Measurements from ENCODE around the gene FAM13A. TPM values are rescaled to one million over a fixed set of nuclear protein-coding genes. Genes with fewer than 3 reads are reported as not detected.

The FAM13A gene
- total RNA-seq, 2 experiments from 2014 or later: 9.6 to 10.2 TPM

- no peaks in the 10 kb centered on the region for H3K9me3 Mint-ChIP-seq
- ChIA-PET CTCF (no interaction called here), POLR2A (no interaction called here)
- no peaks in the 10 kb centered on the region for H3K27me3 Mint-ChIP-seq
- no peak for TF ChIP-seq CTCF (IDR thresholded peaks at IDR 0.05)
- Histone ChIP-seq H3K9me3 (ENCODE audit: control insufficient read depth in 1 of 2, insufficient read depth in 1 of 2, low read length in 2 of 2) (no peaks in the 10 kb centered on the region), H3K4me1 (ENCODE audit: insufficient read depth, low read length) (no peaks in the 10 kb centered on the region), H3K27me3 (ENCODE audit: control insufficient read depth in 1 of 2, insufficient read depth in 2 of 2, low read length in 2 of 2) (no peaks in the 10 kb centered on the region), H3K27ac (ENCODE audit: low read depth in 1 of 2, low read length in 2 of 2) (no peak overlapping the region), H3K36me3 (ENCODE audit: insufficient read depth, low read length) (peaks cover 3% of the 10 kb centered on the region), H3K4me3 (ENCODE audit: low read length) (no peak overlapping the region)
- no peaks in the 10 kb centered on the region for H3K4me1 Mint-ChIP-seq (ENCODE audit: low read depth)
- ATAC-seq (ENCODE audit: poor library complexity): no peak
- no peak overlapping the region for H3K27ac Mint-ChIP-seq
- intact Hi-C loops (cut with DNase I, micrococcal nuclease): loop anchor here (10.0 kb wide), 2 partner anchors 265 to 275 kb away; partner anchors contain the start of gene PYURF (in 1 of the 2)
- no peaks in the 10 kb centered on the region for H3K36me3 Mint-ChIP-seq (ENCODE audit: low read depth)
- DNase-seq: no peak
- no peak overlapping the region for H3K4me3 Mint-ChIP-seq
Observed at GRCh38 chr4:88799900-88800299, 257.1 kb downstream of the FAM13A start.

GRCh38 chr4:88797725-88798124, 259.3 kb downstream of the FAM13A start:
- no peaks in the 10 kb centered on the region for H3K36me3 Mint-ChIP-seq (ENCODE audit: low read depth)
- no peak for TF ChIP-seq CTCF (IDR thresholded peaks at IDR 0.05)
- ChIA-PET CTCF (interaction anchor here (0.6 kb wide), 1 partner anchor 9 kb away, joined by 3 read pairs; no protein-coding TSS in a partner anchor), POLR2A (no interaction called here)
- no peak overlapping the region for H3K27ac Mint-ChIP-seq
- H3K4me3 ChIP-seq (ENCODE audit: low read length): no peak overlapping the region
- intact Hi-C loops (cut with DNase I, micrococcal nuclease): loop anchor here (10.0 kb wide), 2 partner anchors 263 to 273 kb away; partner anchors contain the start of gene PYURF (in 1 of the 2)
- H3K27ac ChIP-seq (ENCODE audit: low read depth in 1 of 2, low read length in 2 of 2): no peak overlapping the region
- no peaks in the 10 kb centered on the region for H3K9me3 ChIP-seq (ENCODE audit: control insufficient read depth in 1 of 2, insufficient read depth in 1 of 2, low read length in 2 of 2)
- no peaks in the 10 kb centered on the region for H3K4me1 Mint-ChIP-seq (ENCODE audit: low read depth)
- H3K27me3 Mint-ChIP-seq: no peaks in the 10 kb centered on the region
- ATAC-seq (ENCODE audit: poor library complexity): no peak
- no peaks in the 10 kb centered on the region for H3K4me1 ChIP-seq (ENCODE audit: insufficient read depth, low read length)
- no peaks in the 10 kb centered on the region for H3K9me3 Mint-ChIP-seq
- H3K36me3 ChIP-seq (ENCODE audit: insufficient read depth, low read length): peaks cover 3% of the 10 kb centered on the region
- H3K27me3 ChIP-seq (ENCODE audit: control insufficient read depth in 1 of 2, insufficient read depth in 2 of 2, low read length in 2 of 2): no peaks in the 10 kb centered on the region
- DNase-seq: no peak
- no peak overlapping the region for H3K4me3 Mint-ChIP-seq

GRCh38 chr4:88796545-88796944, 260.4 kb downstream of the FAM13A start:
- Histone ChIP-seq H3K27ac (ENCODE audit: low read depth in 1 of 2, low read length in 2 of 2) (no peak overlapping the region), H3K4me3 (ENCODE audit: low read length) (no peak overlapping the region), H3K4me1 (ENCODE audit: insufficient read depth, low read length) (no peaks in the 10 kb centered on the region), H3K36me3 (ENCODE audit: insufficient read depth, low read length) (peaks cover 3% of the 10 kb centered on the region), H3K9me3 (ENCODE audit: control insufficient read depth in 1 of 2, insufficient read depth in 1 of 2, low read length in 2 of 2) (no peaks in the 10 kb centered on the region), H3K27me3 (ENCODE audit: control insufficient read depth in 1 of 2, insufficient read depth in 2 of 2, low read length in 2 of 2) (no peaks in the 10 kb centered on the region)
- ChIA-PET CTCF (no interaction called here), POLR2A (no interaction called here)
- no peaks in the 10 kb centered on the region for H3K36me3 Mint-ChIP-seq (ENCODE audit: low read depth)
- TF ChIP-seq CTCF (IDR thresholded peaks at IDR 0.05): no peak
- no peak for DNase-seq
- H3K9me3 Mint-ChIP-seq: no peaks in the 10 kb centered on the region
- no peak for ATAC-seq (ENCODE audit: poor library complexity)
- H3K4me1 Mint-ChIP-seq (ENCODE audit: low read depth): no peaks in the 10 kb centered on the region
- no peak overlapping the region for H3K27ac Mint-ChIP-seq
- H3K4me3 Mint-ChIP-seq: no peak overlapping the region
- intact Hi-C loops (cut with DNase I, micrococcal nuclease): loop anchor here (10.0 kb wide), 2 partner anchors 262 to 272 kb away; partner anchors contain the start of gene PYURF (in 1 of the 2)
- no peaks in the 10 kb centered on the region for H3K27me3 Mint-ChIP-seq
